ENCODE results near the gene FOXP1. TPM values are rescaled to one million over a fixed set of nuclear protein-coding genes. Genes with fewer than 3 reads are reported as not detected.

Gene FOXP1
- total and polyA plus RNA-seq, 9 of the 15 experiments (the other 6 are each of a cell fraction or from before 2014, with no cell fraction given): 7.7 to 34.5 (median 13.7) TPM

GRCh38 chr3:71028184-71028583 is 555.3 kb downstream of the FOXP1 start:
- Histone ChIP-seq H3K27ac (ENCODE audit: extremely low read depth, low read depth, low read length) (no peak overlapping the region), H3K9me3 (replicated peaks; ENCODE audit: control insufficient read depth, insufficient read depth, low read depth, low read length) (no peaks in the 10 kb centered on the region), H2AFZ (ENCODE audit: low read depth, low read length) (no peak overlapping the region), H3K27me3 (ENCODE audit: control insufficient read depth in 2 of 2, insufficient read depth in 2 of 2, low read length in 2 of 2) (no peaks in the 10 kb centered on the region), H3K4me3 (no peak overlapping the region), H4K20me1 (replicated peaks; ENCODE audit: control insufficient read depth, insufficient read depth, low read length) (no peaks in the 10 kb centered on the region), H3K4me2 (ENCODE audit: insufficient read depth, low read length) (no peak overlapping the region), H3K36me3 (ENCODE audit: control insufficient read depth, insufficient read depth, low read length) (peaks cover 17% of the 10 kb centered on the region; the same call in 2 of the 3 replicates), H3K9me1 (ENCODE audit: control insufficient read depth, insufficient read depth, low read length) (no peaks in the 10 kb centered on the region), H3K79me2 (ENCODE audit: control insufficient read depth, insufficient read depth, low read length) (no peaks in the 10 kb centered on the region), H3K4me1 (replicated peaks in 1 of 2; ENCODE audit: control insufficient read depth in 2 of 2, insufficient read depth in 2 of 2, low read length in 2 of 2) (no peaks in the 10 kb centered on the region), H3K9ac (ENCODE audit: insufficient read depth in 1 of 2, low read depth in 2 of 2, low read length in 2 of 2) (no peak overlapping the region)
- intact Hi-C loops (cut with micrococcal nuclease): no loop called here
- in situ Hi-C loops (cut with MboI): no loop called here
- no peak for TF ChIP-seq THAP12 (CRISPR knock-in tag; IDR thresholded peaks at IDR 0.05)
- TF ChIP-seq ETV1 (tag; conservative IDR thresholded peaks at IDR 0.05; ENCODE audit: low read depth): no peak
- no peak for TF ChIP-seq JUNB (CRISPR knock-in tag; conservative IDR thresholded peaks at IDR 0.05)
- TF ChIP-seq SREBF2 (CRISPR knock-in tag; IDR thresholded peaks at IDR 0.05): no peak
- no peak for TF ChIP-seq MYC (IDR thresholded peaks at IDR 0.05; ENCODE audit: low read depth, low read length)
- no peak for TF ChIP-seq MYC (CRISPR knock-in tag; IDR thresholded peaks at IDR 0.05; ENCODE audit: borderline replicate concordance, low read depth)
- no peak for TF ChIP-seq ELK1 (CRISPR knock-in tag; IDR thresholded peaks at IDR 0.05)
- TF ChIP-seq KAT7 (CRISPR knock-in tag; IDR thresholded peaks at IDR 0.05; ENCODE audit: borderline replicate concordance): no peak
- ATAC-seq (no peak), DNase-seq (ENCODE audit: extremely low read depth in 1 of 4, low spot score in 3 of 4) (no peak), FAIRE-seq (no peak)
- no TSS peak for BruUV-seq (replicated peaks)
- CTCF ChIA-PET (ENCODE audit: low intra/inter-chr PET ratio): no interaction called here
- POLR2A ChIA-PET: interaction anchor here (0.6 to 1.4 kb wide), 3 partner anchors 10 to 18 kb away, joined by 3 read pairs; no protein-coding TSS in a partner anchor
- WGBS (ENCODE audit: insufficient coverage, low coverage, missing lambda C conversion rate): 71% methylated on average over 4 of the region's 5 CpGs
